Astrocyte (in vitro differentiated cells and primary cell): Measurements from ENCODE around the gene CORIN. TPM values are rescaled to one million over a fixed set of nuclear protein-coding genes. Genes with fewer than 3 reads are reported as not detected.

Experiments
- DNase-seq: peaks from one replicate; pipeline ENCODE4 v3.0.0-alpha.2; 2010; ENCODE audit warnings: low read depth
- FAIRE-seq: peaks from 2 replicates; lab custom pipeline; 2011; peaks lifted over from hg19 to GRCh38; lab: Jason Lieb, UNC
- H2AFZ ChIP-seq: 2 replicates; pipeline ENCODE4 v1.6.0; 2012; ENCODE audit warnings: low read depth, low read length, inconsistent platforms
- H3K27ac ChIP-seq: 2 replicates; pipeline ENCODE4 v1.5.1; 2011; ENCODE audit warnings: low read depth, low read length, inconsistent platforms
- H3K27me3 ChIP-seq: 2 replicates; pipeline ENCODE4 v1.6.0; 2011; ENCODE audit warnings: low read length, inconsistent platforms; ENCODE audit not compliant: insufficient read depth
- H3K36me3 ChIP-seq: 2 replicates; pipeline ENCODE4 v1.5.1; 2011; ENCODE audit warnings: low read length, inconsistent platforms; ENCODE audit not compliant: insufficient read depth
- H3K4me1 ChIP-seq: 2 replicates; pipeline ENCODE4 v1.5.1; 2011; ENCODE audit warnings: low read length, inconsistent platforms; ENCODE audit not compliant: insufficient read depth
- H3K4me2 ChIP-seq: 2 replicates; pipeline ENCODE4 v1.6.0; 2012; ENCODE audit warnings: low read length, inconsistent platforms
- H3K4me3 ChIP-seq: 2 replicates; pipeline ENCODE4 v1.5.1; 2011; ENCODE audit warnings: low read depth, mild to moderate bottlenecking, low read length, inconsistent platforms; ENCODE audit not compliant: insufficient read depth
- H3K79me2 ChIP-seq: 2 replicates; pipeline ENCODE4 v1.6.0; 2012; ENCODE audit warnings: mild to moderate bottlenecking, low read length, inconsistent platforms; ENCODE audit not compliant: insufficient read depth
- H3K9ac ChIP-seq: 2 replicates; pipeline ENCODE4 v1.6.0; 2012; ENCODE audit warnings: mild to moderate bottlenecking, low read length, inconsistent platforms
- H3K9me3 ChIP-seq: 2 replicates; pipeline ENCODE4 v1.5.1; 2012; ENCODE audit warnings: low read depth, mild to moderate bottlenecking, low read length, inconsistent platforms; ENCODE audit not compliant: insufficient read depth
- H4K20me1 ChIP-seq: 2 replicates; pipeline ENCODE4 v1.6.0; 2012; ENCODE audit warnings: low read length, inconsistent platforms; ENCODE audit not compliant: insufficient read depth
- H3K27ac Mint-ChIP-seq: one replicate; pipeline ENCODE4 v1.8.0; 2021; ENCODE audit warnings: mild to moderate bottlenecking, mixed read lengths; ENCODE audit not compliant: unreplicated experiment
- H3K27me3 Mint-ChIP-seq: one replicate; pipeline ENCODE4 v1.8.0; 2021; ENCODE audit warnings: low read depth, mixed read lengths; ENCODE audit not compliant: unreplicated experiment
- H3K36me3 Mint-ChIP-seq: one replicate; pipeline ENCODE4 v1.8.0; 2021; ENCODE audit warnings: low read depth, mixed read lengths; ENCODE audit not compliant: unreplicated experiment
- H3K4me1 Mint-ChIP-seq: one replicate; pipeline ENCODE4 v1.8.0; 2021; ENCODE audit warnings: low read depth, mixed read lengths; ENCODE audit not compliant: unreplicated experiment
- H3K4me3 Mint-ChIP-seq: one replicate; pipeline ENCODE4 v1.8.0; 2021; ENCODE audit warnings: mild to moderate bottlenecking, moderate library complexity, mixed read lengths; ENCODE audit not compliant: unreplicated experiment
- H3K9me3 Mint-ChIP-seq: one replicate; pipeline ENCODE4 v1.8.0; 2021; ENCODE audit warnings: mild to moderate bottlenecking, mixed read lengths; ENCODE audit not compliant: unreplicated experiment
- CTCF ChIP-seq: IDR thresholded peaks from 2 replicates; pipeline ENCODE4 v1.5.1; 2011; ENCODE audit warnings: low read depth, mild to moderate bottlenecking, inconsistent platforms, low read length, moderate library complexity; ENCODE audit not compliant: insufficient read depth
- EZH2 ChIP-seq: IDR thresholded peaks from 2 replicates; pipeline ENCODE4 v1.6.1; 2012; ENCODE audit warnings: mild to moderate bottlenecking, low read length, inconsistent platforms; ENCODE audit not compliant: insufficient read depth
- total RNA-seq: library from RNA; stranded (reverse); gene quantifications from 2 replicates; pipeline ENCODE4 v1.2.1, GENCODE V29; 2021

CORIN gene
- total RNA-seq, 1 donor from 2014 or later = 0.20 TPM

- FAIRE-seq (no peak), DNase-seq (no peak)
- H3K36me3 ChIP-seq = no peaks in the 10 kb centered on the region
- no peak overlapping the region for H3K27ac ChIP-seq
- H3K27ac Mint-ChIP-seq = no peak overlapping the region
- no peak overlapping the region for H3K4me3 ChIP-seq
- no peaks in the 10 kb centered on the region for H4K20me1 ChIP-seq
- H3K4me1 ChIP-seq = no peaks in the 10 kb centered on the region
- TF ChIP-seq EZH2 (no peak), CTCF (no peak)
- H3K9me3 Mint-ChIP-seq = peaks cover 3% of the 10 kb centered on the region
- H3K27me3 ChIP-seq = peaks cover 3% of the 10 kb centered on the region
- H3K36me3 Mint-ChIP-seq = no peaks in the 10 kb centered on the region
- no peaks in the 10 kb centered on the region for H3K9me3 ChIP-seq
- no peak overlapping the region for H3K9ac ChIP-seq
- H2AFZ ChIP-seq = no peak overlapping the region
- no peak overlapping the region for H3K4me2 ChIP-seq
- H3K4me3 Mint-ChIP-seq = no peak overlapping the region
- peaks cover 3% of the 10 kb centered on the region for H3K27me3 Mint-ChIP-seq
- no peaks in the 10 kb centered on the region for H3K79me2 ChIP-seq
- peaks cover 5% of the 10 kb centered on the region for H3K4me1 Mint-ChIP-seq
Observed at GRCh38 chr4:47668256-47668655, 169.6 kb downstream of the CORIN start.

GRCh38 chr4:47667552-47667951, 170.3 kb downstream of the CORIN start:
- no peak overlapping the region for H3K4me2 ChIP-seq
- no peak overlapping the region for H3K4me3 ChIP-seq
- H3K79me2 ChIP-seq = no peaks in the 10 kb centered on the region
- H3K4me1 Mint-ChIP-seq = peaks cover 5% of the 10 kb centered on the region
- H3K4me3 Mint-ChIP-seq = no peak overlapping the region
- peaks cover 3% of the 10 kb centered on the region for H3K27me3 Mint-ChIP-seq
- H3K27ac ChIP-seq = no peak overlapping the region
- H3K9me3 ChIP-seq = no peaks in the 10 kb centered on the region
- H3K36me3 ChIP-seq = no peaks in the 10 kb centered on the region
- no peak overlapping the region for H3K9ac ChIP-seq
- TF ChIP-seq CTCF (no peak), EZH2 (no peak)
- H3K36me3 Mint-ChIP-seq = no peaks in the 10 kb centered on the region
- H3K4me1 ChIP-seq = no peaks in the 10 kb centered on the region
- DNase-seq = no peak
- peaks cover 3% of the 10 kb centered on the region for H3K27me3 ChIP-seq
- FAIRE-seq = no peak
- H2AFZ ChIP-seq = no peak overlapping the region
- H4K20me1 ChIP-seq = no peaks in the 10 kb centered on the region
- H3K27ac Mint-ChIP-seq = no peak overlapping the region
- peaks cover 3% of the 10 kb centered on the region for H3K9me3 Mint-ChIP-seq

- Mint-ChIP-seq H3K4me1 (no peaks in the 10 kb centered on the region), H3K4me3 (no peak overlapping the region), H3K9me3 (no peaks in the 10 kb centered on the region), H3K36me3 (no peaks in the 10 kb centered on the region), H3K27me3 (peaks cover 3% of the 10 kb centered on the region), H3K27ac (no peak overlapping the region)
- TF ChIP-seq CTCF (no peak), EZH2 (no peak)
- H4K20me1 ChIP-seq = no peaks in the 10 kb centered on the region
- no peak overlapping the region for H3K4me2 ChIP-seq
- H3K36me3 ChIP-seq = no peaks in the 10 kb centered on the region
- H3K27ac ChIP-seq = no peak overlapping the region
- no peak overlapping the region for H3K9ac ChIP-seq
- DNase-seq (no peak), FAIRE-seq (no peak)
- H3K4me3 ChIP-seq = no peak overlapping the region
- H3K4me1 ChIP-seq = no peaks in the 10 kb centered on the region
- H2AFZ ChIP-seq = no peak overlapping the region
- no peaks in the 10 kb centered on the region for H3K79me2 ChIP-seq
- H3K27me3 ChIP-seq = peaks cover 3% of the 10 kb centered on the region
- no peaks in the 10 kb centered on the region for H3K9me3 ChIP-seq
Observed at GRCh38 chr4:47664051-47664826, 173.6 kb downstream of the CORIN start.
